GM12878 (cell line): ENCODE measurements around the gene CDC42SE2. TPM values are rescaled to one million over a fixed set of nuclear protein-coding genes. Genes with fewer than 3 reads are reported as not detected.

Source experiments
- CBX3 ChIP-seq: fragments of 200-600 bp; sonication (generic); IDR thresholded peaks from 2 replicates; pipeline ENCODE4 v1.6.1; 2016; ENCODE audit warnings: low read depth, borderline replicate concordance
- NFYA ChIP-seq: IDR thresholded peaks from 2 replicates; pipeline ENCODE4 v1.6.1; 2011; ENCODE audit warnings: low read depth, mild to moderate bottlenecking, low read length, improper control_type of control experiment, borderline replicate concordance
- RUNX3 ChIP-seq: IDR thresholded peaks from 2 replicates; pipeline ENCODE4 v1.6.1; 2012; ENCODE audit warnings: low read length, inconsistent platforms
- SPI1 ChIP-seq: IDR thresholded peaks from 2 replicates; pipeline ENCODE4 v1.6.1; 2011; ENCODE audit warnings: low read depth, mild to moderate bottlenecking, low read length, moderate library complexity, borderline replicate concordance; ENCODE audit not compliant: insufficient read depth
- TARDBP ChIP-seq: IDR thresholded peaks from 2 replicates; pipeline ENCODE4 v1.6.1; 2016; ENCODE audit warnings: borderline replicate concordance
- polyA plus RNA-seq, 11 experiments: library from polyadenylated mRNA; depleted of rRNA in 4 of 11; unstranded in 6 of 11; stranded (reverse) in 5 of 11; fragments of >200 nt; fragmentation: Nextera tagmentation in 4 of 11; fragmentation: Illumina TruSeq in 1 of 11; extraction: Ambion mirVana in 4 of 11; extraction: Trizol in 1 of 11; gene quantifications; 1 replicate in 1 of 11; 2 replicates in 10 of 11; pipeline versions ENCODE4 v1.2.1 to v1.2.3, GENCODE V29; 2011 to 2016; ENCODE audit warnings: inconsistent platforms in 2 of 11, missing spikeins in 2 of 11, low read depth in 1 of 11
- total RNA-seq, 4 experiments: library from RNA; depleted of rRNA in 3 of 4; stranded (reverse); fragments of >200 nt in 3 of 4; fragmentation: Illumina TruSeq in 1 of 4; extraction: Trizol in 1 of 4; gene quantifications; 2 replicates each; pipeline versions ENCODE4 v1.2.1 to v1.2.3, GENCODE V29; 2013 to 2021
- TF ChIP-seq, protein P1 (sequence below): IDR thresholded peaks from 2 replicates; pipeline ENCODE4 v1.6.1; 2011; ENCODE audit warnings: low read depth, low read length, improper control_type of control experiment, borderline replicate concordance
- TF ChIP-seq, protein P2 (sequence below): IDR thresholded peaks from 2 replicates; pipeline ENCODE4 v1.6.1; 2011; ENCODE audit warnings: borderline replicate concordance, low read depth, mild to moderate bottlenecking, moderate library complexity, mixed read lengths, low read length; ENCODE audit not compliant: insufficient read depth; ENCODE audit errors: extremely low read length

Gene CDC42SE2
- total and polyA plus RNA-seq, 10 of the 15 experiments (the other 5 are each of a cell fraction or from before 2014, with no cell fraction given) = 57.0 to 148 (median 80.3) TPM

DNA sequence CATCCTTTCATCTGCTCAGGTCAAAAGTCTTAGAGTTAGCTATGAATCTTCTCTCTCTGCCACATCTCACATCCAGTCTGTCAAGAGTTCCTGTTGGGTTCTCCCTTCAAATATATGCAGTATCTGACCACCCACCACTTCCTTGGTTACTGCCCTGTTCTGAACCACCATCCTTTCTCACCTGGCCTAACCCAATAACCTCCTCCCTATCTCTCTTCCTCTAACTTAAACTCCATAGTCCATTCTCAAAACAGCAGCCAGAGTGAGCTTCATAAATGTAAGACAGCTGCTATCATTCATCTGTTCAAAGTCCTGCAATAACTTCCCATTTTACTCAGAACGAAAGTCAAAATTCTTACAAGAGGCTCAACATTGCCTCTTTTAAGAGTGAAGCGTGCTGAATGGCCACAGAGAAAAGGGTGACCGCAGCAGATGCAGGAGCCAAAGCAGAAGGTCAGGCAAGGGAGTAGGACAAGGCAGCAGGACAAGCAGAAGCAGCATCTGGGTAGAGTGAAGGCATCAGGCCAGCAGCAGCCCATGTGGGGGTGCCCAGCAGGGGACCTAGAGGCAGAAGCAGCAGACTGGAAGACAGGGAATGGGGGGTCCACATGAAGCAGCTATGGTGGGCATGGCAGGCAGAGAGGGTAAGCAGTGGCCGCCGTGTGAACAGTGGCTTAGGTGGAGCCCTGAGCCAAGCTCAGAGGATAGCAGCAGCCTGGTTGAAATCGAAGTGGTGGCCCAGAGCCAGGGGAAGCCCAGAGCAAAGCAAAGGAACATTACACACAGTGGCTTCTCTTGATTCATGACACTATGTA lies 39.3 kb upstream of the CDC42SE2 start (continued):
- TF ChIP-seq NFYA (no peak), RUNX3 (peak; percentile 98), TARDBP (peak; percentile 33; the same call in 1 of the 2 replicates), CBX3 (no peak), SPI1 (peak; percentile 59; the same call in 1 of the 2 replicates)
- TF ChIP-seq, protein P1, sequence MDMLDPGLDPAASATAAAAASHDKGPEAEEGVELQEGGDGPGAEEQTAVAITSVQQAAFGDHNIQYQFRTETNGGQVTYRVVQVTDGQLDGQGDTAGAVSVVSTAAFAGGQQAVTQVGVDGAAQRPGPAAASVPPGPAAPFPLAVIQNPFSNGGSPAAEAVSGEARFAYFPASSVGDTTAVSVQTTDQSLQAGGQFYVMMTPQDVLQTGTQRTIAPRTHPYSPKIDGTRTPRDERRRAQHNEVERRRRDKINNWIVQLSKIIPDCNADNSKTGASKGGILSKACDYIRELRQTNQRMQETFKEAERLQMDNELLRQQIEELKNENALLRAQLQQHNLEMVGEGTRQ = no peak
- TF ChIP-seq, protein P2, sequence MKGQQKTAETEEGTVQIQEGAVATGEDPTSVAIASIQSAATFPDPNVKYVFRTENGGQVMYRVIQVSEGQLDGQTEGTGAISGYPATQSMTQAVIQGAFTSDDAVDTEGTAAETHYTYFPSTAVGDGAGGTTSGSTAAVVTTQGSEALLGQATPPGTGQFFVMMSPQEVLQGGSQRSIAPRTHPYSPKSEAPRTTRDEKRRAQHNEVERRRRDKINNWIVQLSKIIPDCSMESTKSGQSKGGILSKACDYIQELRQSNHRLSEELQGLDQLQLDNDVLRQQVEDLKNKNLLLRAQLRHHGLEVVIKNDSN = no peak
